Measurements from ENCODE around the gene PLEKHG5.

- TF ChIP-seq CTCF (conservative IDR thresholded peaks at IDR 0.05 in 1 of 2, IDR thresholded peaks at IDR 0.05 in 1 of 2; ENCODE audit: low read depth in 1 of 2, low read length in 2 of 2) (no peak), EZH2 (IDR thresholded peaks at IDR 0.05; ENCODE audit: low read length, missing control alignments) (no peak)
Measured at GRCh38 chr1:6471970-6472368, 19.5 kb downstream of the PLEKHG5 start.
